HL-60 (cell line): ENCODE measurements around the gene STK17A.

Source experiments
- CTCF ChIP-seq: IDR thresholded peaks from one replicate; pipeline ENCODE4 v1.5.1; 2011; ENCODE audit warnings: low read length, control low read depth, inconsistent platforms; ENCODE audit not compliant: insufficient read depth
- GABPA ChIP-seq: IDR thresholded peaks from 2 replicates; pipeline ENCODE4 v1.6.1; 2012; ENCODE audit warnings: low read depth
- POLR2AphosphoS5 ChIP-seq: IDR thresholded peaks from 2 replicates; pipeline ENCODE4 v1.6.1; 2012; ENCODE audit warnings: low read depth
- REST ChIP-seq: IDR thresholded peaks from 2 replicates; pipeline ENCODE4 v1.6.1; 2012; ENCODE audit warnings: low read depth; ENCODE audit not compliant: insufficient replicate concordance
- SPI1 ChIP-seq: IDR thresholded peaks from 2 replicates; pipeline ENCODE4 v1.6.1; 2012; ENCODE audit warnings: low read depth, mild to moderate bottlenecking, borderline replicate concordance

GRCh38 chr7:43540471-43540870 lies 42.4 kb upstream of the STK17A start:
- TF ChIP-seq CTCF (no peak), GABPA (no peak), SPI1 (no peak), REST (no peak), POLR2AphosphoS5 (no peak)
